ENCODE measurements around the gene SLC43A2.
A peak's percentile ranks its signal among the peaks of the same experiment; 100 is the strongest.

SLC43A2 gene

GRCh38 chr17:1634841-1635650, 6.4 kb upstream of the SLC43A2 start:
- no peak overlapping the region for H3K4me3 ChIP-seq (replicated peaks; ENCODE audit: low read depth, low read length)
- no peak for DNase-seq (ENCODE audit: extremely low read depth, low read depth)
- TF ChIP-seq CTCF (IDR thresholded peaks at IDR 0.05; ENCODE audit: low read depth, low read length, missing control alignments), result no peak

- no peak for TF ChIP-seq CTCF (IDR thresholded peaks at IDR 0.05; ENCODE audit: low read depth, low read length, missing control alignments)
- H3K4me3 ChIP-seq (replicated peaks; ENCODE audit: low read depth, low read length), result no peak overlapping the region
- no peak for DNase-seq (ENCODE audit: extremely low read depth, low read depth)
Observed at GRCh38 chr17:1630662-1631061, 2.0 kb upstream of the SLC43A2 start.

- DNase-seq (ENCODE audit: extremely low read depth, low read depth), result no peak
- H3K4me3 ChIP-seq (replicated peaks; ENCODE audit: low read depth, low read length), result peak overlapping the region; percentile 60
- peak; percentile 65 for TF ChIP-seq CTCF (IDR thresholded peaks at IDR 0.05; ENCODE audit: low read depth, low read length, missing control alignments)
Observed at GRCh38 chr17:1629504-1630310, 1.1 kb upstream of the SLC43A2 start.

- DNase-seq (ENCODE audit: extremely low read depth, low read depth), result peak; percentile 62
- H3K4me3 ChIP-seq (replicated peaks; ENCODE audit: low read depth, low read length), result peak overlapping the region; percentile 60
- TF ChIP-seq CTCF (IDR thresholded peaks at IDR 0.05; ENCODE audit: low read depth, low read length, missing control alignments), result peak; percentile 10
Observed at GRCh38 chr17:1628856-1629503, 346 bp upstream of the SLC43A2 start.

- peak overlapping the region; percentile 60 for H3K4me3 ChIP-seq (replicated peaks; ENCODE audit: low read depth, low read length)
- no peak for DNase-seq (ENCODE audit: extremely low read depth, low read depth)
- TF ChIP-seq CTCF (IDR thresholded peaks at IDR 0.05; ENCODE audit: low read depth, low read length, missing control alignments), result no peak
Observed at GRCh38 chr17:1627182-1627981, 1.3 kb downstream of the SLC43A2 start.

- TF ChIP-seq CTCF (IDR thresholded peaks at IDR 0.05; ENCODE audit: low read depth, low read length, missing control alignments), result no peak
- no peak for DNase-seq (ENCODE audit: extremely low read depth, low read depth)
- no peak overlapping the region for H3K4me3 ChIP-seq (replicated peaks; ENCODE audit: low read depth, low read length)
Observed at GRCh38 chr17:1626333-1626732, 2.3 kb downstream of the SLC43A2 start.

All from HFF-Myc (cell line).